Neural progenitor cell (in vitro differentiated cells): Measurements from ENCODE around the gene BICRAL.

ENCODE experiments used
- CTCF ChIP-seq: fragments of 200-600 bp; sonication (generic); IDR thresholded peaks from 2 replicates; pipeline ENCODE4 v1.5.1; 2017; ENCODE audit warnings: antibody characterized with exemption, mild to moderate bottlenecking
- EZH2phosphoT487 ChIP-seq: fragments of 200-600 bp; sonication (generic); IDR thresholded peaks from 2 replicates; pipeline ENCODE4 v1.6.1; 2017; ENCODE audit warnings: antibody characterized with exemption

GRCh38 chr6:42758756-42759430 is 23.0 kb upstream of the BICRAL start:
- TF ChIP-seq CTCF (no peak), EZH2phosphoT487 (no peak)
